ENCODE measurements around the gene CCNYL1.
"Not testable (repeated sequence)": the region's sequence is repeated elsewhere in the genome, so short reads cannot be mapped to it uniquely, and the experiment has no call there.

The CCNYL1 gene

GRCh38 chr2:207759890-207760289 is 48.5 kb downstream of the CCNYL1 start:
- no peak overlapping the region for H3K4me3 ChIP-seq (ENCODE audit: control insufficient read depth, low read depth, low read length)
- TF ChIP-seq, protein P1, sequence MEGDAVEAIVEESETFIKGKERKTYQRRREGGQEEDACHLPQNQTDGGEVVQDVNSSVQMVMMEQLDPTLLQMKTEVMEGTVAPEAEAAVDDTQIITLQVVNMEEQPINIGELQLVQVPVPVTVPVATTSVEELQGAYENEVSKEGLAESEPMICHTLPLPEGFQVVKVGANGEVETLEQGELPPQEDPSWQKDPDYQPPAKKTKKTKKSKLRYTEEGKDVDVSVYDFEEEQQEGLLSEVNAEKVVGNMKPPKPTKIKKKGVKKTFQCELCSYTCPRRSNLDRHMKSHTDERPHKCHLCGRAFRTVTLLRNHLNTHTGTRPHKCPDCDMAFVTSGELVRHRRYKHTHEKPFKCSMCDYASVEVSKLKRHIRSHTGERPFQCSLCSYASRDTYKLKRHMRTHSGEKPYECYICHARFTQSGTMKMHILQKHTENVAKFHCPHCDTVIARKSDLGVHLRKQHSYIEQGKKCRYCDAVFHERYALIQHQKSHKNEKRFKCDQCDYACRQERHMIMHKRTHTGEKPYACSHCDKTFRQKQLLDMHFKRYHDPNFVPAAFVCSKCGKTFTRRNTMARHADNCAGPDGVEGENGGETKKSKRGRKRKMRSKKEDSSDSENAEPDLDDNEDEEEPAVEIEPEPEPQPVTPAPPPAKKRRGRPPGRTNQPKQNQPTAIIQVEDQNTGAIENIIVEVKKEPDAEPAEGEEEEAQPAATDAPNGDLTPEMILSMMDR (conservative IDR thresholded peaks at IDR 0.05; ENCODE audit: control insufficient read depth, insufficient read depth, low read depth, low read length): no peak
- no peak for DNase-seq (ENCODE audit: low read depth)

DNA sequence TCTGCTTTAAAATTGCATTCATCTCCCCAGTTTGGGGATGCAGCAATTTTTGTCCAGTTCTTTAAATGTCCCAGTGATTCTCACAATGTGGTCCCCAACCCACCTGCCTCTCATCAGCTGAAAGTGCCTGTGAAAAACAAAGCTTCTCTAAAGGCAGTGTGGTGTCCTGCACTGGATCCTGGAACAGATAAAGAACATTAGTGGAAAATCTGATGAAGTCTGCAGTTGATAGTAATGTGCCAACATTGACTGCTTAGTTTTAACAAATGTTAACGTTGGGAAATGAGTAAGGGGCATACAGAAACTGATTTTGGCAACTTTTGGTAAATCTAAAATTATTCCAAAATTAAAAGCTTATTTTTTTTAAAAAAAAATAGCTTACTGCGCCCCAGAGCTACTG is 49.0 kb downstream of the CCNYL1 start:
- H3K4me3 ChIP-seq (ENCODE audit: control insufficient read depth, low read depth, low read length): no peak overlapping the region

GRCh38 chr2:207761426-207761825 is 50.0 kb downstream of the CCNYL1 start:
- DNase-seq (ENCODE audit: low read depth); H3K4me3 ChIP-seq (ENCODE audit: control insufficient read depth, low read depth, low read length): not testable (repeated sequence)

More for the DNA sequence above, 49.0 kb downstream of the CCNYL1 start:
- DNase-seq (ENCODE audit: low read depth): no peak
- TF ChIP-seq, protein P1 (conservative IDR thresholded peaks at IDR 0.05; ENCODE audit: control insufficient read depth, insufficient read depth, low read depth, low read length): no peak

DNA sequence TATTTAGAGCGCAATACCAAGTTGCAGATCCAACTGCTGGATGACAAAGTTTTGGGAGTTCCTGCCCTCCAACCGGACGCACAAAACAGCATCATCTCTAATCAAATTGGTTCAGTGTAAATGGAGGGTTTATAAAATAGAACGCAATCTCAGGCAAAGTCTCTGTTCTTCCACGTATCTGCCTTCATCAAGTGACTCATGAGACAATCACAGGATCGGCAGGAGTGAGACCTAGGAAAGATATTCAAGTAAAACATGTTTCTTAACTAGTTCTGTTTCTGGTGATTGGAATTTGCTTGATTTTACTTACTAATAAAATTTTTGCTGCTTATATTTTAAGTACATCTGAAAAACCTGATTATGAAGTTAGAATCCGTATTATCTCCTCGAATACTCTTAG is 50.7 kb downstream of the CCNYL1 start:
- no peak overlapping the region for H3K4me3 ChIP-seq (ENCODE audit: control insufficient read depth, low read depth, low read length)
- TF ChIP-seq, protein P1 (conservative IDR thresholded peaks at IDR 0.05; ENCODE audit: control insufficient read depth, insufficient read depth, low read depth, low read length): no peak
- no peak for DNase-seq (ENCODE audit: low read depth)

DNA sequence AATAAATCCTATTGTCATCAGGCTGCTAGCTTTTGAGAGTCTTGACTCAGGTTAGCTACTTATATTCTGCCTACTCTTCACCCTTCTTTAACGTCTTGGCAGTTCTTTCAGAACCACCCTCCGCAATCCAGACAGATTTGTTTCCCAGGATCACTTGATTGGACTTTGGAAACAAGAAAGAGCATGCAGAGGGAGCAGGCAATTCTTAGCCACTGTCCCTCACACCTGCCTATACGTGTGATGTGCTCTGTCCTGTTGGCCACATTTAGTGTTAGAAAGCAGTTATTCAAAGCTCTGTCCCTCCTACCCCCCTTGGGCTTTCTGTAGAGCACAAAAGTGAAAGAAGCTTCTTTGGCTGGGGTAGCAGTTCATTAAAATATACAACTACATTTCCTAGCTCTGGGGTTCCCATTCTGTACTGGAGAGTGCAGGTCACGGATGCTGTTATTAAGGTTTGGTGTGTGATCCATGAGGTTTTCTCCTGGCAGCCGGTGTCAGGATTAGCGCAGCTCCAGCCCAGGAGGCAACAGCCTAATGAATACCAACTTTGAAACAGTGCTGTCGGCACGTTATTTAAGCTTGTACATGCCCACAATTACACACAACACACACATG is 52.0 kb downstream of the CCNYL1 start:
- TF ChIP-seq, protein P1 (conservative IDR thresholded peaks at IDR 0.05; ENCODE audit: control insufficient read depth, insufficient read depth, low read depth, low read length): no peak
- no peak for DNase-seq (ENCODE audit: low read depth)
- no peak overlapping the region for H3K4me3 ChIP-seq (ENCODE audit: control insufficient read depth, low read depth, low read length)

GRCh38 chr2:207764096-207764630 is 52.7 kb downstream of the CCNYL1 start:
- no peak for DNase-seq (ENCODE audit: low read depth)
- H3K4me3 ChIP-seq (ENCODE audit: control insufficient read depth, low read depth, low read length): no peak overlapping the region
- TF ChIP-seq, protein P1 (conservative IDR thresholded peaks at IDR 0.05; ENCODE audit: control insufficient read depth, insufficient read depth, low read depth, low read length): no peak

GRCh38 chr2:207765547-207765946 is 54.1 kb downstream of the CCNYL1 start:
- TF ChIP-seq, protein P1 (conservative IDR thresholded peaks at IDR 0.05; ENCODE audit: control insufficient read depth, insufficient read depth, low read depth, low read length): no peak
- no peak for DNase-seq (ENCODE audit: low read depth)
- H3K4me3 ChIP-seq (ENCODE audit: control insufficient read depth, low read depth, low read length): no peak overlapping the region
